ENCODE data around the gene NFASC.

The NFASC gene

DNA sequence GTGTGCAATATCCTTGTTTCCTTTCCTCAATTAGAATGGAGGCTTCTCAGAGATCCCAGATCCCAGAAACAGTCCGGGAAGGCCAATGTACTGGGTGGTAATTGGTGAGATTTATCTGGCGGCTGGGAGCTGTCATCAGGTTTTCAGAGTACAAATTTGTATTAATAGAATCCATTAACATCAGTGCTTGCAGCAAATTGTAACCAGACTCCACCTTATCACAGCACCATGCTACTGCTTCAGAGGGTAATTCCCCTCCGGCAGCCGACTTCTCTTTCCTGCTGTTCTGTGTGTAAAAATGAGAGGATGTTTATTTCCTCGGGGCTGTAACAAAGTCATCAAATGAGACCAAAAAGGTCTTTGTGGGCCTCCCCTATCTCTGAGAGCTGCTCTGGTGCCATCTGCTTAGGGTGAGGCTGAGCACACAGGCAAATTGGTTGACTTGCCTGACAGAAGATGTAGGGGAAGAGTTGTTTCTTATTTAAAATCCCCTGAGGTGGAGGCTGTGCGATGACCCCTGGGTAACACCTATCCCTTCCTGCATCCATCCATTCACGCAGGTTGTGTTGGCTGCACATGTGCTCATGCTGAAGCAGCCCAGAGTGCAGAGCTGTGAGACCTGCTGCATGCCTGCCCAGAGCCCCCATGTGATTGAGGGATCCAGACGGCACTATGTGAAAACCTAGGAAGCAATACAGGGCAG lies 19.2 kb downstream of the NFASC start:
- no peak for DNase-seq (ENCODE audit: low spot score)

DNA sequence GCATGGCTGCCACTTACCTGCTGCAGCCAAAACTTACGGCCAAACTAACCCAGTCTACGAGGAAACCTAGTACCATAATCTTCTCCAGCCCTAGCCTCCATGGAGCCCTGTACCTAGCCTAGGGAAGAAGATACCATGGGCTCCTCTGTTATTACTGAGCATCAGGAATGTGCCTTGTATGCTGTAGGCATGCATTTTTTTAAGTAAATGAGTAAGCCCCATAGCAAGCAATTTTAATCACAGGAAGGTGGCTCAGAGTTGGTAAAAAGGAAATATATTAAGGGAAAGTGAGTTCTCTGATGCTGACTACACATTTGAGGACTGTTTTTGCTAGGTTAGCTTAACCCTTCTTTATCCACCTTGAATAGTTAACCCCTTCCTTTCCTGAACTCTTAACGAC lies 21.2 kb downstream of the NFASC start:
- no peak for DNase-seq (ENCODE audit: low spot score)

DNA sequence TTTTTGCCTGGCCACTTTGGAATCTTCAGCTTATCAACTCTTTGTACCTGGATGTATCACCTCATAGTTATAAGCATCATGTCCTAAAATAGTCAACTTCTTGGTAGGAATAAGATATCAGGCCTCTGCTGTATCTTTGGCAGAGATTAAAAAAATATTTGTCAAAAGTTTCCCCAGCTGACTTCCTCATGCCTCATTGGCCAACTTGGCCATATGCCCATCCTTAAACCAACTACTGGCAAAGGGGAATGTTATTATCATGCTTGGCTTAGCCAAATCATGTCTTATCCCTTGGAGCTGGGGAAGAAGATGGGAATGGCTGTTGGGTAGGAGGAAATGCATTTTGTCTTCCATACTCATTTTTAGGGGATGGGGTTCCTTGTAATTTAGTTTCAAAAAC lies 23.4 kb downstream of the NFASC start:
- no peak for DNase-seq (ENCODE audit: low spot score)

- DNase-seq (ENCODE audit: low spot score), result no peak
These were observed 23.9 kb downstream of the NFASC start for GRCh38 chr1:204894606-204895005.

DNA sequence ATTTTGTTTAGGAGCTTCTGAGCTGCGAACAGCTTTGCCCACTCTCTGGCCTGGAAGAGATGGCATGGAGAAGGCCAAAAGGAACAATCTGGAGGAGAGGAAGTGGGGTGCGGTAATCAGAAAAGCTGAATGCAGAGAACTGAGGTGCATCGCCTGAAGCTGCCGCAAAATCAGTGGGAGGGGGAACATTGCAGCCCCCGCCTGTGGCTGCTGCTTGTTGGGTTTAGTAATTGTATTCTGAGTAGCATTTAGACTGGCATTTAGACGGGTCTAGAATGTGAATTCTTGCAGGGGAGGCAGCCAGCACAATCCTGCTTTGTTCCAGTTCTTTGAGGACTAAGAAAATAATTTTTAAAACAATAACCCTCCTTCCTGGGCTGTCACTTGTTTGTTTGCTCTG lies 25.4 kb downstream of the NFASC start:
- DNase-seq (ENCODE audit: low spot score), result no peak

- DNase-seq (ENCODE audit: low spot score), result no peak
These were observed 26.3 kb downstream of the NFASC start for GRCh38 chr1:204896787-204897469.

- no peak for DNase-seq (ENCODE audit: low spot score)
These were observed 30.1 kb downstream of the NFASC start for GRCh38 chr1:204900721-204901120.

DNA sequence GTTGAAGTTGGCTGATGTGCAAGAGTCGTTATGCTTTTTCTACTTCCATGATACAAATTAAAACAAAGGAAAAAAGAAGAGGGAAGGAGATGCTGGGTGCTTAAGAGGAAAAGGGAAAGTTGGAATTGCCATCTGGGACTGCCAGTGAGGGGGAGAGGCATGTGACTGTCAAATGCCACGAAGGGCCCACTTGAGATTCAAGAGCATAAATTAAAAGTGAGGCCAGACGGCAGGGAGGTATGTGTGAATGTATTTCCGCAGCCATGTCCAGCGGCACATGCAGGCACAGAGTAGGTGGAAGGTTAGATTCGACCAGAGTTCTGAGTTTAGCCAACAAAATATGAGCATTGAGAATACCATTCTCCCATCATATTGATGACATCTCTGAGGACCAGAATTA lies 32.0 kb downstream of the NFASC start:
- no peak for DNase-seq (ENCODE audit: low spot score)

DNA sequence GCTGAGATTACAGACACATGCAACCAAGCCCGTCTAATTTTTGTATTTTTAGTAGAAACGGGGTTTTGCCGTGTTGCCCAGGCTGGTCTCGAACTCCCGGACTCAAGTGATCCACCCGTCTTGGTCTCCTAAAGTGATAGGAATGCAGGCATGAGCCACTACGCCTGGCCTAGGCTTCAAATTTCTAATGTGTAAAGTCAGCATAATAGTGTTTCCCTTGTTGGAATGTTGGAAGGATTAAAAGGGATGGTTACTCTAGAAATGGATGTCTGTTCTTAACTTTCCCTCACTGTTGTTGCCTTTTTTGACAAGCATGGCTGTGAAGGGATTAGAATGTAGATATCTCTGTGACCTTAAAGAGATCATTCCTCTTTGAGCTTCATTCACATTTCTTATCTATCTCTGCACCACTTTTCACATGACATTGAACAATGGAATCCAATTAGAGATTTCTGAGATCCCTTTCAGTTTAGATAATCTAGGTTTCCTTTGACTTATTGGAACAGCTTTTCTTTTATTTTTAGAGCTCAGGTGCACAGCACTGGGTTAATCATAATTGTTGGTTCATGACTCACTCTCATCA lies 33.7 kb downstream of the NFASC start:
- DNase-seq (ENCODE audit: low spot score), result no peak

DNA sequence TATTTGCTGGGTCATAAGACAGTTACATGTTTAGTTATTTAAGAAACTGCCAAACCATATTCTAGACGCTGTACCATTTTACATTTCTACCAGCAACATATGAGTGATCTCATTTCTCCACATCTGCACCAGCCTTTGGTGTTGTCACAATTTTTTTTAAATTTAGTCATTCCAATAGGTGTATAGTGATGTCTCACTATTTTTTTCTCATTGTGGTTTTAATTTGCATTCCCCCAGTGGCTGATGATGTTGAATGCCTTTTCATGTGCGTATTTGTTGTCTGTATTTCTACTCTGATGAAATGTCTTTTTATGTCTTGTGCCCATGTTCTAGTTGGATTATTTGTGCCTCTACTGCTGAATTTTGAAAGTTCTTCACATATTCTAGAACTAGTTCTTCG lies 38.4 kb downstream of the NFASC start:
- no peak for DNase-seq (ENCODE audit: low spot score)

- no peak for DNase-seq (ENCODE audit: low spot score)
These were observed 45.3 kb downstream of the NFASC start for GRCh38 chr1:204915861-204916495.

DNA sequence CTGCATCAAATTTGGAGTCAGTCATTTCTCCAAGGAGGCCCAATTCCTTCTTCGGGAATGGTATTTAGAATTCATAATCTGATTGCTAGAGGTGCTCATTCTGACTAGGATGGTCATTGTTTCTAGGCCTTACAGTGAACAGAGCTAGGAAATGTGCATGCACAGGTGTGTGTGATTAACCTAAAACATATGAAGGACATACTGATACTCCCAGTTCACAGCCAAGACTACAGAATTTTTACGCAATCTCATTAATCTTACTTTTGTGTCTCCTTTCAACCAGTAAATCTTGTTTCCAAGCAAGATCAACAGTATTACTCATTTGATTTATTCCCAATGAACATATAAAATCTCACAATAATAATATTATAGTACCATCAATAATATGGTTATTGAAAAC lies 47.1 kb downstream of the NFASC start:
- DNase-seq (ENCODE audit: low spot score), result no peak

DNA sequence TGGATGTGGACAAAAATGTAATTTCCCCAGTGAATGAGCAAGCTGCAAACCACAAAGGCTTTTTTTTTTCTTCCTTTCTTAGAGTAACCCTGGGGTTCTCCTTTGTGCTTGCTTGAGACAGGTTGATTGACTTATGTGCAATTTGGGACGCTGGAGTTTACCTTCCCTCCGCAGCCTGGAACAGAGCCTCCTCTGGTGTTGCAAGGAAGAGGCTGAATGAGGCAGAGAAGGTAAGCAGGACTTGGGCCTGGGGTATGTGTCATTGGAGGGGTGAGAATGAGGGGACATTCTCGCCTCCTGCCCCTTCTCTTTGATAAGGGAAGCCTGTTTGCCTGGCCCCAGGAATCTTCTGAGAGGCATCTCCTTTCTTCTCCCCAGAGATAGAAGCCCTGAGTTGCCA lies 49.8 kb downstream of the NFASC start:
- no peak for DNase-seq (ENCODE audit: low spot score)

- no peak for DNase-seq (ENCODE audit: low spot score)
These were observed 50.3 kb downstream of the NFASC start for GRCh38 chr1:204920967-204921366.

DNA sequence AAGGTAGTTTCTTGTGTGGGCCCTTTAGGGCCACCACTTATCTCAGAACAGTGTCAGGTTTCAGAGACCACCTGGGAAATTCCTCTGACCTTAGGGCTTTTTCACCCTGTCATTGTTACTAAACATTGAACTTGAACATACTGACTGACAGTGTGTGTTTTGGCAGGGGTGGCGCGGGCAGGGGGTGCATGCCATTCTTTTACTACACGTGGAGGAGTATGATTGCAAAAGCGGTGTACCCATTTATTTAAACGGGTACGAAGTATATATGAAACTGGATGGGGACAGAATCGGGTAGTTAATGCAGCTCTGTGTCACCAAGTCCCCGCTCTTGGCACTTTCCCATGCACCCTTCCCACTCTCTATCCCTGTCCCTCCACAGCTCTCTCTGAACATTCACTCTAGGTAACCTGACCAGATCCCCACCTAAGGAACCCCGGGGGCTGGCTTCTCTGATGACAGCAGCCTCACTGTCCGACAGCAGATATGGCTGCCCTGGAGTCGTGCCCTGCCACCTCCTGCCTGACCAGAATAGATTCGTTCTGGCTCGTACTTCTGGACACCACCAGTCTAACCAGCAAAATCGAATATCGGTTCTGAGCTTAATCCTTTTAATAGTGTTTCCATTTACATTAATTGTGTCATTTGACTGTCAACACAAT lies 51.3 kb downstream of the NFASC start:
- DNase-seq (ENCODE audit: low spot score), result no peak

GRCh38 chr1:204923201-204923600 lies 52.5 kb downstream of the NFASC start:
- no peak for DNase-seq (ENCODE audit: low spot score)

GRCh38 chr1:204923626-204924012 lies 53.0 kb downstream of the NFASC start:
- DNase-seq (ENCODE audit: low spot score), result no peak

GRCh38 chr1:204924013-204924759 lies 53.5 kb downstream of the NFASC start:
- DNase-seq (ENCODE audit: low spot score), result no peak

- DNase-seq (ENCODE audit: low spot score), result no peak
These were observed 55.0 kb downstream of the NFASC start for GRCh38 chr1:204925701-204926100.

DNA sequence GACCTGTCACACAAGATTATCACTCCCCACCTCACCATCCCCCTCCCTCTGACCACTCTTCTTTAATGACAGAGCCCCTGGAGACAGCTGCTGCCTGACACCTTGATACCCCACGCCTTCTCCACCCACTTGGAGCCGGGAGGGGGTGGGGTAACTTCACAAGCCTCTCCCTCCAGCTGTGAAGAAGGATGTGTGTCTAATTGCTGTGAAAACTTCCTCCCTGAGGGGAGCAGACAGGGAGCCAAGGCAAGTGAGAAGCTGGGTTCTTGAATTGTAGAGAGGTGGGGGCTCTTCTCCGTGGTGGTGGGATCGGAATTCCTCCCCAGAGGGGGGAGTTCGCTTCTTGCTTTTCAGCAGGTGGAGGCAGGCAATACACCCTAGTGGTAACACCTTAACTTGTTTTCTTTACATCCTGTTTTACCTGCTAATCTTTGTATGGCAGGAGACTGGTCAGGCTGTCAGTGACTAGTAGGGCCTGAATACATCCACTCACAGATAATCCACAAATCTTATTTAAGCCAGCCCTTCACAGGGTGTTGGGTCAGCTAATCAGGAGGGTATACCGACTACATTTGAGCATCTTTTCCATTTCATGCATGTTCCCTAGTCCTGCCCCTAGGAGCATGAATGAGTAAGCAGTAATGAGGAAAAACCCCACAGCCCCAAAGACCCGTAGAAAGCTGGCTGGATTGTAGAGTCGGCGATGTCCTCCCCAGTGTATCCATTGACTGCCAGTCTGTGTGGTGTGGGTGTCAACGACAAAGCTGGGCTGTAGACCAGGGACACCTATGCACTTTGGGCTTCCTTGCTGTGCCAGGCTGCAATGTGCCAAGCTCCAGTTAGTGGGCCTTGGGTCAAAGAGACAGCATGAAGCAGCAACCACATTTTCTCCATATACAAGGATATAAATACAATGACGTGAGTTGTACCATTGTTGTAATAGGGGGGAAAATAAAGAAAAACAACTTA lies 57.3 kb downstream of the NFASC start:
- DNase-seq (ENCODE audit: low spot score), result no peak
